Activated naive CD4-positive, alpha-beta T cell (primary cell): ENCODE data around the gene COMTD1.
"Not testable (repeated sequence)": the region's sequence is repeated elsewhere in the genome, so short reads cannot be mapped to it uniquely, and the experiment has no call there.

Experiments
- DNase-seq, 4 experiments: peaks; one replicate each; lab custom pipeline; 2025; lab: John Stamatoyannopoulos, UW

COMTD1 gene

GRCh38 chr10:75223507-75223906 is 12.2 kb downstream of the COMTD1 start:
- no peak for DNase-seq

- not testable (repeated sequence) for DNase-seq
Measured at GRCh38 chr10:75221492-75221891, 14.3 kb downstream of the COMTD1 start.

- DNase-seq = no peak
Measured at GRCh38 chr10:75220274-75220673, 15.5 kb downstream of the COMTD1 start.

GRCh38 chr10:75212343-75212742 is 23.4 kb downstream of the COMTD1 start:
- DNase-seq = no peak

GRCh38 chr10:75211007-75211691 is 24.6 kb downstream of the COMTD1 start:
- no peak for DNase-seq

- DNase-seq = peak; percentile 88 to 97 (median 94)
Measured at GRCh38 chr10:75210282-75211006, 25.3 kb downstream of the COMTD1 start, which contains the start of gene VDAC2. Gene VDAC2 (plus strand): TSS chr10:75210796. CDS start chr10:75211159, 363 bp downstream.

GRCh38 chr10:75209921-75210281 is 25.9 kb downstream of the COMTD1 start:
- DNase-seq = peak; percentile 52 to 70 (median 60)

- no peak for DNase-seq
Measured at GRCh38 chr10:75209086-75209920, 26.5 kb downstream of the COMTD1 start.

- DNase-seq = no peak
Measured at GRCh38 chr10:75208181-75208580, 27.6 kb downstream of the COMTD1 start.

- DNase-seq = no peak
Measured at GRCh38 chr10:75207857-75208144, 28.0 kb downstream of the COMTD1 start.

- DNase-seq = no peak
Measured at GRCh38 chr10:75207079-75207856, 28.5 kb downstream of the COMTD1 start.

GRCh38 chr10:75206638-75207037 is 29.1 kb downstream of the COMTD1 start:
- not testable (repeated sequence) for DNase-seq

- DNase-seq = no peak
Measured at GRCh38 chr10:75205908-75206307, 29.8 kb downstream of the COMTD1 start.

GRCh38 chr10:75203724-75204123 is 32.0 kb downstream of the COMTD1 start:
- DNase-seq = no peak

GRCh38 chr10:75203046-75203620 is 32.6 kb downstream of the COMTD1 start:
- not testable (repeated sequence) for DNase-seq

GRCh38 chr10:75202321-75203045 is 33.3 kb downstream of the COMTD1 start:
- no peak for DNase-seq

GRCh38 chr10:75201793-75202307 is 33.9 kb downstream of the COMTD1 start:
- DNase-seq = no peak

GRCh38 chr10:75199949-75200348 is 35.8 kb downstream of the COMTD1 start:
- not testable (repeated sequence) for DNase-seq

- DNase-seq = no peak
Measured at GRCh38 chr10:75197906-75198305, 37.9 kb downstream of the COMTD1 start.

- no peak for DNase-seq
Measured at GRCh38 chr10:75197066-75197465, 38.7 kb downstream of the COMTD1 start.
